HEK293 (cell line): ENCODE results near the gene COG6.

ENCODE experiments used
- CTCF ChIA-PET: fragments of 350-600 bp; formaldehyde crosslinking; extraction: SDS; loops from one replicate; lab custom pipeline; 2021; ENCODE audit warnings: antibody characterized with exemption; lab: Yijun Ruan, JAX
- POLR2A ChIA-PET: fragments of 300-600 bp; formaldehyde crosslinking; extraction: SDS; loops from one replicate; lab custom pipeline; 2020; ENCODE audit warnings: antibody characterized with exemption, inconsistent platforms; lab: Yijun Ruan, JAX
- H3K27ac ChIP-seq: fragments of 200-500 bp; sonication (Bioruptor generic); 2 replicates; pipeline ENCODE4 v1.5.1; 2014; ENCODE audit warnings: low read depth, low read length, control low read depth, inconsistent platforms; ENCODE audit errors: extremely low read depth
- H3K36me3 ChIP-seq, 2 experiments: fragments of 200-500 bp in 1 of 2; sonication (Bioruptor generic) in 1 of 2; 1 replicate in 1 of 2; 2 replicates in 1 of 2; pipeline ENCODE4 v1.5.1; 2014 to 2017; ENCODE audit warnings: inconsistent platforms in 2 of 2, low read length in 2 of 2; ENCODE audit not compliant: control insufficient read depth in 2 of 2, insufficient read depth in 1 of 2
- H3K4me1 ChIP-seq: fragments of 200-500 bp; sonication (Bioruptor generic); 2 replicates; pipeline ENCODE4 v1.5.1; 2014; ENCODE audit warnings: mild to moderate bottlenecking, low read length, inconsistent platforms; ENCODE audit not compliant: control insufficient read depth, insufficient read depth
- H3K4me3 ChIP-seq: 2 replicates; pipeline ENCODE4 v1.5.1; 2011; ENCODE audit warnings: low read depth, mild to moderate bottlenecking, control low read depth, low read length, moderate library complexity
- H3K9me3 ChIP-seq: fragments of 200-500 bp; sonication (Bioruptor generic); 2 replicates; pipeline ENCODE4 v1.5.1; 2014; ENCODE audit warnings: low read depth, low read length, inconsistent platforms; ENCODE audit not compliant: control insufficient read depth, insufficient read depth
- BCL11B ChIP-seq: fragments of 450-650 bp; formaldehyde crosslinking; IDR thresholded peaks from 2 replicates; pipeline ENCODE4 v1.5.1; 2016; ENCODE audit warnings: low read depth, missing biosample characterization, missing genetic modification characterization
- FEZF1 ChIP-seq: fragments of 450-650 bp; formaldehyde crosslinking; IDR thresholded peaks from 2 replicates; pipeline ENCODE4 v1.5.1; 2016; ENCODE audit warnings: missing biosample characterization, missing genetic modification characterization
- GLI2 ChIP-seq: fragments of 450-650 bp; formaldehyde crosslinking; IDR thresholded peaks from 2 replicates; pipeline ENCODE4; 2017; ENCODE audit warnings: missing biosample characterization, missing genetic modification characterization, low read depth, borderline replicate concordance
- GLIS1 ChIP-seq: fragments of 450-650 bp; formaldehyde crosslinking; IDR thresholded peaks from 2 replicates; pipeline ENCODE4 v1.5.1; 2016; ENCODE audit warnings: missing biosample characterization, missing genetic modification characterization
- HOXD13 ChIP-seq: sonication (generic); formaldehyde crosslinking; IDR thresholded peaks from 2 replicates; pipeline ENCODE4 v1.8.0; 2022; ENCODE audit warnings: missing genetic modification reagents, borderline replicate concordance
- OSR2 ChIP-seq: fragments of 450-650 bp; formaldehyde crosslinking; IDR thresholded peaks from 2 replicates; pipeline ENCODE4 v1.5.1; 2016; ENCODE audit warnings: missing biosample characterization, missing genetic modification characterization
- RBAK ChIP-seq: fragments of 450-650 bp; formaldehyde crosslinking; IDR thresholded peaks from 2 replicates; pipeline ENCODE4 v1.5.1; 2016; ENCODE audit warnings: missing biosample characterization, missing genetic modification characterization
- REPIN1 ChIP-seq: fragments of 450-650 bp; formaldehyde crosslinking; IDR thresholded peaks from 2 replicates; pipeline ENCODE4 v1.5.1; 2017; ENCODE audit warnings: missing biosample characterization, missing genetic modification characterization, low read depth
- SCRT2 ChIP-seq: fragments of 450-650 bp; formaldehyde crosslinking; IDR thresholded peaks from 2 replicates; pipeline ENCODE4 v1.5.1; 2016; ENCODE audit warnings: missing biosample characterization, missing genetic modification characterization
- SP7 ChIP-seq: fragments of 450-650 bp; formaldehyde crosslinking; IDR thresholded peaks from 2 replicates; pipeline ENCODE4 v1.5.1; 2016; ENCODE audit warnings: missing biosample characterization, missing genetic modification characterization
- TCF7L2 ChIP-seq: IDR thresholded peaks from 2 replicates; pipeline ENCODE4 v1.6.1; 2011; ENCODE audit warnings: low read depth, mild to moderate bottlenecking, inconsistent platforms, low read length, moderate library complexity, borderline replicate concordance
- ZFP69B ChIP-seq: fragments of 450-650 bp; formaldehyde crosslinking; IDR thresholded peaks from 2 replicates; pipeline ENCODE4 v1.5.1; 2016; ENCODE audit warnings: missing biosample characterization, missing genetic modification characterization
- ZNF10 ChIP-seq: fragments of 450-650 bp; formaldehyde crosslinking; IDR thresholded peaks from 2 replicates; pipeline ENCODE4 v1.5.1; 2017; ENCODE audit warnings: missing biosample characterization, missing genetic modification characterization
- ZNF146 ChIP-seq: fragments of 450-650 bp; formaldehyde crosslinking; IDR thresholded peaks from 2 replicates; pipeline ENCODE4 v1.5.1; 2016; ENCODE audit warnings: missing biosample characterization, missing genetic modification characterization
- ZNF211 ChIP-seq: fragments of 450-650 bp; formaldehyde crosslinking; IDR thresholded peaks from 2 replicates; pipeline ENCODE4 v1.5.1; 2016; ENCODE audit warnings: low read depth, missing biosample characterization, missing genetic modification characterization
- ZNF24 ChIP-seq: fragments of 450-650 bp; formaldehyde crosslinking; IDR thresholded peaks from 2 replicates; pipeline ENCODE4 v1.5.1; 2016; ENCODE audit warnings: missing biosample characterization, missing genetic modification characterization
- ZNF248 ChIP-seq: fragments of 450-650 bp; formaldehyde crosslinking; IDR thresholded peaks from 2 replicates; pipeline ENCODE4 v1.5.1; 2017; ENCODE audit warnings: missing biosample characterization, missing genetic modification characterization
- ZNF350 ChIP-seq: fragments of 450-650 bp; formaldehyde crosslinking; IDR thresholded peaks from 2 replicates; pipeline ENCODE4 v1.5.0; 2017; ENCODE audit warnings: missing biosample characterization, mild to moderate bottlenecking, missing genetic modification characterization
- ZNF600 ChIP-seq: fragments of 450-650 bp; formaldehyde crosslinking; IDR thresholded peaks from 2 replicates; pipeline ENCODE4 v1.5.1; 2016; ENCODE audit warnings: missing biosample characterization, missing genetic modification characterization
- ZNF626 ChIP-seq: fragments of 450-650 bp; sonication (Bioruptor Pico); formaldehyde crosslinking; IDR thresholded peaks from 2 replicates; pipeline ENCODE4 v1.5.1; 2018; ENCODE audit warnings: missing biosample characterization, missing genetic modification characterization, inconsistent platforms
- ZNF670 ChIP-seq: fragments of 450-650 bp; formaldehyde crosslinking; IDR thresholded peaks from 2 replicates; pipeline ENCODE4 v1.5.1; 2016; ENCODE audit warnings: missing biosample characterization, missing genetic modification characterization, low read depth
- ZNF777 ChIP-seq: fragments of 450-650 bp; formaldehyde crosslinking; IDR thresholded peaks from 2 replicates; pipeline ENCODE4 v1.5.1; 2017; ENCODE audit warnings: missing biosample characterization, missing genetic modification characterization, borderline replicate concordance
- ZSCAN23 ChIP-seq: fragments of 450-650 bp; formaldehyde crosslinking; IDR thresholded peaks from 2 replicates; pipeline ENCODE4 v1.5.1; 2016; ENCODE audit warnings: missing biosample characterization, missing genetic modification characterization
- ZSCAN30 ChIP-seq: fragments of 450-650 bp; IDR thresholded peaks from 2 replicates; pipeline ENCODE4 v1.5.1; 2018; ENCODE audit warnings: missing biosample characterization, mild to moderate bottlenecking, missing genetic modification characterization, moderate library complexity
- TF ChIP-seq, protein P1 (sequence below): fragments of 450-650 bp; IDR thresholded peaks from 2 replicates; pipeline ENCODE4 v1.5.1; 2018; ENCODE audit warnings: missing biosample characterization, mild to moderate bottlenecking, missing genetic modification characterization
- TF ChIP-seq, protein P2 (sequence below): fragments of 450-650 bp; formaldehyde crosslinking; IDR thresholded peaks from 2 replicates; pipeline ENCODE4 v1.5.1; 2016; ENCODE audit warnings: missing biosample characterization, missing genetic modification characterization
- TF ChIP-seq, protein P3 (sequence below): fragments of 450-650 bp; formaldehyde crosslinking; IDR thresholded peaks from 2 replicates; pipeline ENCODE4 v1.5.1; 2016; ENCODE audit warnings: missing biosample characterization, missing genetic modification characterization

The COG6 gene

GRCh38 chr13:39751805-39752204 is 96.3 kb downstream of the COG6 start:
- ChIA-PET POLR2A (no interaction called here), CTCF (interaction anchor here (0.6 kb wide), 1 partner anchor 914 kb away, joined by 3 read pairs; no protein-coding TSS in a partner anchor)
- H3K36me3 ChIP-seq, result no peaks in the 10 kb centered on the region; a peak in 1 of 3 replicates
- no peak overlapping the region for H3K27ac ChIP-seq
- no peak for TF ChIP-seq REPIN1
- TF ChIP-seq ZNF626 (tag by site-specific recombination), result no peak
- no peak for TF ChIP-seq ZNF211 (tag by site-specific recombination)
- TF ChIP-seq, protein P1, sequence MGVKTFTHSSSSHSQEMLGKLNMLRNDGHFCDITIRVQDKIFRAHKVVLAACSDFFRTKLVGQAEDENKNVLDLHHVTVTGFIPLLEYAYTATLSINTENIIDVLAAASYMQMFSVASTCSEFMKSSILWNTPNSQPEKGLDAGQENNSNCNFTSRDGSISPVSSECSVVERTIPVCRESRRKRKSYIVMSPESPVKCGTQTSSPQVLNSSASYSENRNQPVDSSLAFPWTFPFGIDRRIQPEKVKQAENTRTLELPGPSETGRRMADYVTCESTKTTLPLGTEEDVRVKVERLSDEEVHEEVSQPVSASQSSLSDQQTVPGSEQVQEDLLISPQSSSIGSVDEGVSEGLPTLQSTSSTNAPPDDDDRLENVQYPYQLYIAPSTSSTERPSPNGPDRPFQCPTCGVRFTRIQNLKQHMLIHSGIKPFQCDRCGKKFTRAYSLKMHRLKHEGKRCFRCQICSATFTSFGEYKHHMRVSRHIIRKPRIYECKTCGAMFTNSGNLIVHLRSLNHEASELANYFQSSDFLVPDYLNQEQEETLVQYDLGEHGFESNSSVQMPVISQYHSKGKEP (tag by site-specific recombination), result no peak
- TF ChIP-seq ZNF146 (tag by site-specific recombination), result no peak
- H3K4me3 ChIP-seq, result no peak overlapping the region
- no peaks in the 10 kb centered on the region for H3K9me3 ChIP-seq
- no peaks in the 10 kb centered on the region for H3K4me1 ChIP-seq

DNA sequence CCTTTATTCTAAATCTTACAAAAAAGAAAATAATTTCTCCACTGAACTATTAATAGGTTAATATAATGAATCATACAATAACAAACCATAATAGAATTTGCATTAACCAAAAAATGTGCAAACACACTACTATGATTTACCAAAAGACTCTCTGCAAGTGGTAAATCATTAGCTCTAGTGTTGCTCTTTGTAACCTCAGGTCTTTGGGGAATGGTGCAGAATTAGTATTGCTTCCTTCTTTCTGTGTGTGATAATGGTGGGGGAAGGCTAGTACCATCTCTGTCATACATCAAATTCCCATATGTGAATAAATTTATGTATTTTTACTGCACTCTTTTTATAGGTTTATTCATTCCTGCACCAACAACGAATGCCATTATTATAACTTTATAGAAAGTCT is 105.1 kb downstream of the COG6 start:
- no peak overlapping the region for H3K27ac ChIP-seq
- no peaks in the 10 kb centered on the region for H3K4me1 ChIP-seq
- TF ChIP-seq, protein P2, sequence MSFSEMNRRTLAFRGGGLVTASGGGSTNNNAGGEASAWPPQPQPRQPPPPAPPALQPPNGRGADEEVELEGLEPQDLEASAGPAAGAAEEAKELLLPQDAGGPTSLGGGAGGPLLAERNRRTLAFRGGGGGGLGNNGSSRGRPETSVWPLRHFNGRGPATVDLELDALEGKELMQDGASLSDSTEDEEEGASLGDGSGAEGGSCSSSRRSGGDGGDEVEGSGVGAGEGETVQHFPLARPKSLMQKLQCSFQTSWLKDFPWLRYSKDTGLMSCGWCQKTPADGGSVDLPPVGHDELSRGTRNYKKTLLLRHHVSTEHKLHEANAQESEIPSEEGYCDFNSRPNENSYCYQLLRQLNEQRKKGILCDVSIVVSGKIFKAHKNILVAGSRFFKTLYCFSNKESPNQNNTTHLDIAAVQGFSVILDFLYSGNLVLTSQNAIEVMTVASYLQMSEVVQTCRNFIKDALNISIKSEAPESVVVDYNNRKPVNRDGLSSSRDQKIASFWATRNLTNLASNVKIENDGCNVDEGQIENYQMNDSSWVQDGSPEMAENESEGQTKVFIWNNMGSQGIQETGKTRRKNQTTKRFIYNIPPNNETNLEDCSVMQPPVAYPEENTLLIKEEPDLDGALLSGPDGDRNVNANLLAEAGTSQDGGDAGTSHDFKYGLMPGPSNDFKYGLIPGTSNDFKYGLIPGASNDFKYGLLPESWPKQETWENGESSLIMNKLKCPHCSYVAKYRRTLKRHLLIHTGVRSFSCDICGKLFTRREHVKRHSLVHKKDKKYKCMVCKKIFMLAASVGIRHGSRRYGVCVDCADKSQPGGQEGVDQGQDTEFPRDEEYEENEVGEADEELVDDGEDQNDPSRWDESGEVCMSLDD (tag by site-specific recombination), result no peak
- TF ChIP-seq BCL11B (tag by site-specific recombination) (no peak), RBAK (tag by site-specific recombination) (no peak), ZNF10 (no peak), ZNF670 (tag by site-specific recombination) (no peak)
- TF ChIP-seq, all 188 proteins: peak for 0
- Histone ChIP-seq H3K4me3 (no peak overlapping the region), H3K36me3 (no peaks in the 10 kb centered on the region), H3K9me3 (no peaks in the 10 kb centered on the region)
- ChIA-PET CTCF (no interaction called here), POLR2A (no interaction called here)

DNA sequence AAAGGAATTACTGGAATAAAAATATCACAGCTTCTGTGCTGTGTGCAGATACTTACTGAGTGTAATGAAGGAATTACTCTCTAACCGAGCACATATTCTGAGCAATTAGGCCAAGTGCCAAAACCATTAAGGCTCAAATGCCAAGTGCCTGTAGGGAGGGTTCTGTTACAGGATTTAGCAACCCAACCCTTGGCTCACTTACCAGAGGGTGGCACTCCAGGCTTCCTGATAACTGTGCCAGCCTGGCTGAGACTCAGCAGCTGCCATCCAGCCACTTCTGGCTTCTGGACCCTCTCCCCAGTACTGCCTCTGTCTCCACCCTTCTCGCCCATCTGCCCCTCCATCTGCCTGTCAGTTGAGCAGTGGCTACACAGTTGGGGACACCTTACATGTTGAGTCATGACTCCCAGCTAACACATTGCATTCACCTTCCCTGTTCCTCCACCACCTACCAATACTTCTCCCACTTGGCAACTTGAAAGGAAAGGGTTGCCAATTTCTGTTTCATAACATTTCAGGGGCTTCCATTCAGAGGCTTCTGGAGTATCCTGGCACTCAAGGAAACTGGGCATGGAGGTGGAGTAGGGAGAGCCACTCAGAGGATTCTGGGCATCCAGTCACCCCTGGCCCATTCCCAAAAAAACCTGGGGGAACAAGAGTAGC is 110.5 kb downstream of the COG6 start:
- no peak overlapping the region for H3K27ac ChIP-seq
- no peaks in the 10 kb centered on the region for H3K36me3 ChIP-seq
- peaks cover 3% of the 10 kb centered on the region; the same call in 1 of the 2 replicates for H3K4me1 ChIP-seq
- ChIA-PET POLR2A (no interaction called here), CTCF (interaction anchor here (1.7 kb wide), 1 partner anchor 12 kb away, joined by 4 read pairs; no protein-coding TSS in a partner anchor)
- H3K9me3 ChIP-seq, result no peaks in the 10 kb centered on the region
- H3K4me3 ChIP-seq, result no peak overlapping the region
- peak; percentile 68 for TF ChIP-seq GLIS1 (tag by site-specific recombination)
- TF ChIP-seq HOXD13 (CRISPR knock-in tag), result no peak
- TF ChIP-seq OSR2 (tag by site-specific recombination), result peak; percentile 73
- peak; percentile 36; the same call in 1 of the 2 replicates for TF ChIP-seq ZNF600 (tag by site-specific recombination)
- no peak for TF ChIP-seq ZSCAN23 (tag by site-specific recombination)
- peak; percentile 68 for TF ChIP-seq FEZF1 (tag by site-specific recombination)
- TF ChIP-seq ZNF248, result no peak
- TF ChIP-seq, protein P3, sequence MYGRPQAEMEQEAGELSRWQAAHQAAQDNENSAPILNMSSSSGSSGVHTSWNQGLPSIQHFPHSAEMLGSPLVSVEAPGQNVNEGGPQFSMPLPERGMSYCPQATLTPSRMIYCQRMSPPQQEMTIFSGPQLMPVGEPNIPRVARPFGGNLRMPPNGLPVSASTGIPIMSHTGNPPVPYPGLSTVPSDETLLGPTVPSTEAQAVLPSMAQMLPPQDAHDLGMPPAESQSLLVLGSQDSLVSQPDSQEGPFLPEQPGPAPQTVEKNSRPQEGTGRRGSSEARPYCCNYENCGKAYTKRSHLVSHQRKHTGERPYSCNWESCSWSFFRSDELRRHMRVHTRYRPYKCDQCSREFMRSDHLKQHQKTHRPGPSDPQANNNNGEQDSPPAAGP (tag by site-specific recombination), result peak; percentile 79
- no peak for TF ChIP-seq GLI2 (tag by site-specific recombination)
- no peak for TF ChIP-seq ZNF777 (tag by site-specific recombination)
- no peak for TF ChIP-seq REPIN1
- no peak for TF ChIP-seq SCRT2
- TF ChIP-seq ZSCAN30 (tag by site-specific recombination), result 0 out of 2 replicates have a peak, but pooled peaks have one; percentile 15
- no peak for TF ChIP-seq ZFP69B (tag by site-specific recombination)
- TF ChIP-seq ZNF24 (tag by site-specific recombination), result peak; percentile 58; the same call in 1 of the 2 replicates
- no peak for TF ChIP-seq ZNF350 (tag by site-specific recombination)
- TF ChIP-seq TCF7L2, result no peak
- TF ChIP-seq SP7, result no peak
